Measurements from ENCODE around the gene FGGY.
"Not testable (repeated sequence)": the region's sequence is repeated elsewhere in the genome, so short reads cannot be mapped to it uniquely, and the experiment has no call there.

The FGGY gene

GRCh38 chr1:59579222-59579621 is 282.3 kb downstream of the FGGY start:
- in situ Hi-C loops (cut with HindIII; ENCODE audit: low sequenced_read_pairs), result no loop called here
- no peak for TF ChIP-seq CTCF (IDR thresholded peaks at IDR 0.05; ENCODE audit: low read depth, low read length, missing control alignments)
- no peak overlapping the region for H3K4me3 ChIP-seq (ENCODE audit: low read depth, low read length)

GRCh38 chr1:59580257-59580656 is 283.4 kb downstream of the FGGY start:
- in situ Hi-C loops (cut with HindIII; ENCODE audit: low sequenced_read_pairs), result no loop called here
- H3K4me3 ChIP-seq (ENCODE audit: low read depth, low read length), result no peak overlapping the region
- TF ChIP-seq CTCF (IDR thresholded peaks at IDR 0.05; ENCODE audit: low read depth, low read length, missing control alignments), result no peak
- no peak for DNase-seq (ENCODE audit: low read depth)

More at GRCh38 chr1:59579222-59579621, 282.3 kb downstream of the FGGY start:
- no peak for DNase-seq (ENCODE audit: low read depth)

GRCh38 chr1:59592410-59592809 is 295.5 kb downstream of the FGGY start:
- H3K4me3 ChIP-seq (ENCODE audit: low read depth, low read length); in situ Hi-C loops (cut with HindIII; ENCODE audit: low sequenced_read_pairs); DNase-seq (ENCODE audit: low read depth): not testable (repeated sequence)

- no peak for TF ChIP-seq CTCF (IDR thresholded peaks at IDR 0.05; ENCODE audit: low read depth, low read length, missing control alignments)
- in situ Hi-C loops (cut with HindIII; ENCODE audit: low sequenced_read_pairs), result no loop called here
- no peak for DNase-seq (ENCODE audit: low read depth)
- H3K4me3 ChIP-seq (ENCODE audit: low read depth, low read length), result no peak overlapping the region
Measured at GRCh38 chr1:59592924-59593323, 296.0 kb downstream of the FGGY start.

GRCh38 chr1:59593798-59594790 is 297.2 kb downstream of the FGGY start:
- H3K4me3 ChIP-seq (ENCODE audit: low read depth, low read length), result no peak overlapping the region
- in situ Hi-C loops (cut with HindIII; ENCODE audit: low sequenced_read_pairs), result no loop called here
- no peak for TF ChIP-seq CTCF (IDR thresholded peaks at IDR 0.05; ENCODE audit: low read depth, low read length, missing control alignments)
- no peak for DNase-seq (ENCODE audit: low read depth)

- no peak for DNase-seq (ENCODE audit: low read depth)
- in situ Hi-C loops (cut with HindIII; ENCODE audit: low sequenced_read_pairs), result no loop called here
- H3K4me3 ChIP-seq (ENCODE audit: low read depth, low read length), result no peak overlapping the region
- peak; percentile 3 for TF ChIP-seq CTCF (IDR thresholded peaks at IDR 0.05; ENCODE audit: low read depth, low read length, missing control alignments)
Measured at GRCh38 chr1:59595774-59596173, 298.9 kb downstream of the FGGY start.

GRCh38 chr1:59596432-59596831 is 299.5 kb downstream of the FGGY start:
- no peak overlapping the region for H3K4me3 ChIP-seq (ENCODE audit: low read depth, low read length)
- no peak for DNase-seq (ENCODE audit: low read depth)
- TF ChIP-seq CTCF (IDR thresholded peaks at IDR 0.05; ENCODE audit: low read depth, low read length, missing control alignments), result no peak
- in situ Hi-C loops (cut with HindIII; ENCODE audit: low sequenced_read_pairs), result no loop called here
